ENCODE data around the gene ERC1.

GRCh38 chr12:1250641-1251040, 259.6 kb downstream of the ERC1 start:
- TF ChIP-seq CTCF (IDR thresholded peaks at IDR 0.05) (no peak), SIN3A (IDR thresholded peaks at IDR 0.05; ENCODE audit: borderline replicate concordance, insufficient read depth, low read depth, low read length) (no peak)
